Measurements from ENCODE around the gene OSBP2. TPM values are rescaled to one million over a fixed set of nuclear protein-coding genes. Genes with fewer than 3 reads are reported as not detected.

Gene OSBP2
- total RNA-seq, 4 donors from 2014 or later = 0.60 to 7.5 (median 4.3) TPM

GRCh38 chr22:30866811-30867271, 172.2 kb downstream of the OSBP2 start:
- 84% methylated on average over 4 of the region's 4 CpGs; no CpG with 5 or more reads in 1 of the 2 donors for WGBS, 2 donors (ENCODE audit: low coverage in 1 of 2)
- no peak for DNase-seq
- in situ Hi-C loops (cut with MboI; ENCODE audit: low pct_ligation_motif_present in 1 of 4, low pct_unique_long_range_greater_than_20kb in 1 of 4, low sequenced_read_pairs in 3 of 4) = no loop called here

GRCh38 chr22:30867746-30868662, 173.3 kb downstream of the OSBP2 start:
- DNase-seq = peak; percentile 3
- H3K9me3 ChIP-seq = no peaks in the 10 kb centered on the region
- intact Hi-C loops (cut with DNase I; ENCODE audit: low total_unique reads) = no loop called here
- TF ChIP-seq POLR2A (IDR thresholded peaks at IDR 0.05) = no peak
- TF ChIP-seq POLR2AphosphoS5 (IDR thresholded peaks at IDR 0.05) = no peak
- TF ChIP-seq EP300 (IDR thresholded peaks at IDR 0.05; ENCODE audit: low read depth) = no peak
- no peak for TF ChIP-seq CTCF (IDR thresholded peaks at IDR 0.05)
- H3K27ac ChIP-seq = no peak overlapping the region
- H3K36me3 ChIP-seq = no peaks in the 10 kb centered on the region
- H3K27me3 ChIP-seq = no peaks in the 10 kb centered on the region
- in situ Hi-C loops (cut with MboI; ENCODE audit: low pct_ligation_motif_present in 1 of 4, low pct_unique_long_range_greater_than_20kb in 1 of 4, low sequenced_read_pairs in 3 of 4) = no loop called here
- WGBS, 2 donors (ENCODE audit: low coverage in 1 of 2) = 93% methylated on average over 19 of the region's 19 CpGs; no CpG with 5 or more reads in 1 of the 2 donors
- H3K4me1 ChIP-seq = no peaks in the 10 kb centered on the region
- H3K4me3 ChIP-seq = no peak overlapping the region

More at GRCh38 chr22:30866811-30867271, 172.2 kb downstream of the OSBP2 start:
- TF ChIP-seq EP300 (IDR thresholded peaks at IDR 0.05; ENCODE audit: low read depth) = no peak
- no peak for TF ChIP-seq POLR2A (IDR thresholded peaks at IDR 0.05)
- no peak for TF ChIP-seq CTCF (IDR thresholded peaks at IDR 0.05)
- TF ChIP-seq POLR2AphosphoS5 (IDR thresholded peaks at IDR 0.05) = no peak
- Histone ChIP-seq H3K9me3 (no peaks in the 10 kb centered on the region), H3K4me3 (no peak overlapping the region), H3K27ac (no peak overlapping the region), H3K27me3 (no peaks in the 10 kb centered on the region), H3K4me1 (no peaks in the 10 kb centered on the region), H3K36me3 (no peaks in the 10 kb centered on the region)
- intact Hi-C loops (cut with DNase I; ENCODE audit: low total_unique reads) = no loop called here

- in situ Hi-C loops (cut with MboI; ENCODE audit: low pct_ligation_motif_present in 1 of 4, low pct_unique_long_range_greater_than_20kb in 1 of 4, low sequenced_read_pairs in 3 of 4) = no loop called here
- no peaks in the 10 kb centered on the region for H3K27me3 ChIP-seq
- peak; percentile 5 for DNase-seq
- no peaks in the 10 kb centered on the region for H3K36me3 ChIP-seq
- H3K27ac ChIP-seq = no peak overlapping the region
- TF ChIP-seq EP300 (IDR thresholded peaks at IDR 0.05; ENCODE audit: low read depth) = no peak
- TF ChIP-seq POLR2A (IDR thresholded peaks at IDR 0.05) = no peak
- intact Hi-C loops (cut with DNase I; ENCODE audit: low total_unique reads) = no loop called here
- no peak overlapping the region for H3K4me3 ChIP-seq
- 75 to 87% methylated on average over 3 to 12 of the region's 12 CpGs for WGBS, 2 donors (ENCODE audit: low coverage in 1 of 2)
- no peaks in the 10 kb centered on the region for H3K4me1 ChIP-seq
- H3K9me3 ChIP-seq = no peaks in the 10 kb centered on the region
Measured at GRCh38 chr22:30868663-30869385, 174.2 kb downstream of the OSBP2 start.

DNA sequence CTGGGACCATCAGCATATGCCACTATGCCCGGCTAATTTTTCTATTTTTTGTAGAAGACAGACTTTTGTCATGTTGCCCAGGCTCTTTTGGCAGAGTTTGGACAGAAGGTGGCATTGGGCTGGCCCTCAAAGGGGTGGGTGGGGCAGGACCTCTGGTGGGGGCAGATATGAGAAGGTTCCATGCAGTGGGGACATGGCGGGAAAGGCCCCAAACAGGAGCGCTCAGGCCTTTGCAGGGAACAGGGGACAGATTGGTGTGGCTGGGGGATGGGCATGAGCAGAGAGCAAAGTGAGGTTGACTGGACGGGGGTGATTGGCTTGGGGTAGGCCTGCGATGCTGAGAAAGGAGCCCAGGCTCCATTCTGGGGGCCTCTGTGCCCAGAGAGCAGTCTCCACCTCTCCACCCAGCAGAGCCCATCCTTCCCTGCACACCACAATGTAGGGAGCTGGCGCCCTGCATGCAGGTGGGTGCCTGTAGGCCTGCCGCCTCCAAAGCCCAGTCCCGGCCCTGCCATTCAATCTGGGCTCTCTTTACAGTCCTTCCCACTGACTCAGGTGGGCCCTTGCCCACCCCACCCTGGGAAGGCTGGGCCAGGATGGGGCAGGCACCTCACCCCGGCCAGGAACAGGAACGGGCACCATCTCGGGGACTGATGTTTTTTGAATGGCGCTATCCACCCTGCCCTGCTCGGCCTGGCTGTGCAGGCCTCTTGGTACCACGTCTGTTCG, 175.2 kb downstream of the OSBP2 start:
- Histone ChIP-seq H3K27me3 (no peaks in the 10 kb centered on the region), H3K27ac (no peak overlapping the region), H3K36me3 (no peaks in the 10 kb centered on the region), H3K9me3 (no peaks in the 10 kb centered on the region), H3K4me1 (no peaks in the 10 kb centered on the region), H3K4me3 (no peak overlapping the region)
- intact Hi-C loops (cut with DNase I; ENCODE audit: low total_unique reads) = no loop called here
- in situ Hi-C loops (cut with MboI; ENCODE audit: low pct_ligation_motif_present in 1 of 4, low pct_unique_long_range_greater_than_20kb in 1 of 4, low sequenced_read_pairs in 3 of 4) = no loop called here
- DNase-seq = no peak
- 80 to 87% methylated on average over 1 to 15 of the region's 15 CpGs for whole genome bisulfite sequencing, 2 donors (ENCODE audit: low coverage in 1 of 2)
- TF ChIP-seq POLR2AphosphoS5 (IDR thresholded peaks at IDR 0.05) (no peak), EP300 (IDR thresholded peaks at IDR 0.05; ENCODE audit: low read depth) (no peak), CTCF (IDR thresholded peaks at IDR 0.05) (no peak), POLR2A (IDR thresholded peaks at IDR 0.05) (no peak)
